HCT116 (cell line): ENCODE data around the gene RET.

Source experiments
- CTCF ChIP-seq, 3 experiments: fragments of 200-600 bp in 1 of 3; sonication (generic) in 1 of 3; IDR thresholded peaks in 2 of 3; conservative IDR thresholded peaks in 1 of 3; 2 replicates each; pipeline ENCODE4 v1.5.1; 2012 to 2017; ENCODE audit warnings: low read depth in 2 of 3, low read length in 2 of 3, antibody characterized with exemption in 1 of 3, borderline replicate concordance in 1 of 3, control low read depth in 1 of 3, mild to moderate bottlenecking in 1 of 3, mixed read lengths in 1 of 3, mixed run types in 1 of 3, moderate library complexity in 1 of 3; ENCODE audit not compliant: insufficient read depth in 1 of 3
- EGR1 ChIP-seq: IDR thresholded peaks from 2 replicates; pipeline ENCODE4 v1.6.1; 2012; ENCODE audit warnings: low read depth
- EZH2phosphoT487 ChIP-seq: fragments of 200-600 bp; IDR thresholded peaks from 2 replicates; pipeline ENCODE4 v1.6.1; 2018; ENCODE audit warnings: antibody characterized with exemption, borderline replicate concordance
- JUND ChIP-seq: IDR thresholded peaks from 2 replicates; pipeline ENCODE4 v1.6.1; 2012
- POLR2A ChIP-seq: IDR thresholded peaks from 2 replicates; pipeline ENCODE4 v1.7.0; 2011; ENCODE audit warnings: borderline replicate concordance; ENCODE audit not compliant: insufficient read depth, insufficient read length; ENCODE audit errors: extremely low read depth
- POLR2AphosphoS5 ChIP-seq: IDR thresholded peaks from 2 replicates; pipeline ENCODE4 v1.6.1; 2011; ENCODE audit warnings: mild to moderate bottlenecking, low read depth, low read length, moderate library complexity
- SIN3A ChIP-seq: IDR thresholded peaks from 2 replicates; pipeline ENCODE4 v1.6.1; 2012; ENCODE audit warnings: low read depth
- ZNF274 ChIP-seq: fragments of 200-500 bp; sonication (Bioruptor generic); IDR thresholded peaks from 2 replicates; pipeline ENCODE4 v1.6.1; 2014; ENCODE audit warnings: mild to moderate bottlenecking, low read depth, low read length, inconsistent platforms

GRCh38 chr10:43128331-43128730 lies 51.5 kb downstream of the RET start:
- TF ChIP-seq EZH2phosphoT487 (no peak), CTCF (IDR thresholded peaks at IDR 0.05 in 2 of 3, conservative IDR thresholded peaks at IDR 0.05 in 1 of 3; ENCODE audit: borderline replicate concordance in 1 of 3, insufficient read depth in 1 of 3, low read depth in 2 of 3, low read length in 2 of 3) (no peak), EGR1 (no peak), ZNF274 (no peak), POLR2A (no peak), POLR2AphosphoS5 (no peak), SIN3A (no peak), JUND (no peak)
